Endothelial cell of umbilical vein (primary cell): ENCODE data around the gene OR2H2. TPM values are rescaled to one million over a fixed set of nuclear protein-coding genes. Genes with fewer than 3 reads are reported as not detected.

Source experiments
- BruUV-seq: library from RNA; stranded (reverse); fragments of 400-500 nt; replicated peaks from 2 replicates; lab custom pipeline; 2021; lab: Mats Ljungman, UMichigan
- CTCF ChIA-PET: fragments of 300-600, 350-600 bp; sonication (Branson Sonifier 250); formaldehyde crosslinking; loops from one replicate; lab custom pipeline; 2021; ENCODE audit warnings: antibody characterized with exemption, inconsistent platforms; lab: Charles Lee
- POLR2A ChIA-PET: fragments of 300-600, 350-600 bp; sonication (Branson Sonifier 250); formaldehyde crosslinking; loops from one replicate; lab custom pipeline; 2021; ENCODE audit warnings: antibody characterized with exemption, inconsistent platforms; lab: Charles Lee
- DNase-seq: peaks from one replicate; pipeline ENCODE4 v3.0.0-alpha.2; 2011; ENCODE audit warnings: low read depth, low spot score
- FAIRE-seq: peaks from 2 replicates; lab custom pipeline; 2011; peaks lifted over from hg19 to GRCh38; lab: Jason Lieb, UNC
- H2AFZ ChIP-seq: 2 replicates; pipeline ENCODE4 v1.6.0; 2012; ENCODE audit warnings: low read depth, low read length, control low read depth, inconsistent platforms
- H3K27ac ChIP-seq: 2 replicates; pipeline ENCODE4 v1.5.1; 2011; ENCODE audit warnings: low read depth, mild to moderate bottlenecking, control low read depth, low read length, moderate library complexity; ENCODE audit not compliant: insufficient read depth
- H3K27me3 ChIP-seq, 2 experiments: 2 replicates each; pipeline versions ENCODE4 v1.6.0 to v1.6.1; 2011; ENCODE audit warnings: low read length in 2 of 2, mixed read lengths in 1 of 2; ENCODE audit not compliant: control insufficient read depth in 2 of 2, insufficient read depth in 2 of 2
- H3K36me3 ChIP-seq, 2 experiments: 2 replicates in 1 of 2; 3 replicates in 1 of 2; pipeline ENCODE4 v1.5.1; 2011; ENCODE audit warnings: low read length in 2 of 2, mild to moderate bottlenecking in 1 of 2, moderate library complexity in 1 of 2; ENCODE audit not compliant: control insufficient read depth in 2 of 2, insufficient read depth in 2 of 2; ENCODE audit errors: extremely low read depth in 1 of 2
- H3K4me1 ChIP-seq: 3 replicates; pipeline ENCODE4 v1.5.1; 2011; ENCODE audit warnings: mild to moderate bottlenecking, low read length; ENCODE audit not compliant: control insufficient read depth, insufficient read depth; ENCODE audit errors: extremely low read depth
- H3K4me2 ChIP-seq: 2 replicates; pipeline ENCODE4 v1.6.1; 2011; ENCODE audit warnings: low read length, control low read depth, mixed read lengths; ENCODE audit not compliant: insufficient read depth
- H3K4me3 ChIP-seq, 3 experiments: fragments of 200-600 bp in 1 of 3; sonication (generic), shearing (Covaris generic) in 1 of 3; replicated peaks in 1 of 3; 2 replicates each; pipeline ENCODE4 v1.5.1; 2011 to 2016; ENCODE audit warnings: control low read depth in 3 of 3, low read length in 3 of 3, mild to moderate bottlenecking in 2 of 3, inconsistent platforms in 1 of 3, low read depth in 1 of 3, moderate library complexity in 1 of 3; ENCODE audit not compliant: insufficient read depth in 1 of 3
- H3K79me2 ChIP-seq: 2 replicates; pipeline ENCODE4 v1.6.0; 2012; ENCODE audit warnings: low read length, inconsistent platforms; ENCODE audit not compliant: control insufficient read depth, insufficient read depth
- H3K9ac ChIP-seq: replicated peaks from 2 replicates; pipeline ENCODE3; 2011; ENCODE audit warnings: low read length, control low read depth; ENCODE audit not compliant: insufficient read depth; ENCODE audit errors: extremely low read depth
- H3K9me1 ChIP-seq: replicated peaks from 3 replicates; pipeline ENCODE4 v1.6.0; 2011; ENCODE audit warnings: mild to moderate bottlenecking, low read length; ENCODE audit not compliant: control insufficient read depth, insufficient read depth; ENCODE audit errors: extremely low read depth
- H3K9me3 ChIP-seq: replicated peaks from 2 replicates; pipeline ENCODE4 v1.5.1; 2012; ENCODE audit warnings: low read length, inconsistent platforms; ENCODE audit not compliant: control insufficient read depth, insufficient read depth
- H4K20me1 ChIP-seq: replicated peaks from 2 replicates; pipeline ENCODE3; 2011; ENCODE audit warnings: mild to moderate bottlenecking, low read length; ENCODE audit not compliant: control insufficient read depth, insufficient read depth; ENCODE audit errors: extremely low read depth
- CTCF ChIP-seq, 2 donors: IDR thresholded peaks; 1 replicate in 1 of 2; 2 replicates in 1 of 2; pipeline ENCODE4 v1.5.1; 2011; ENCODE audit warnings: low read length in 2 of 2, mild to moderate bottlenecking in 2 of 2, moderate library complexity in 2 of 2, control low read depth in 1 of 2, inconsistent platforms in 1 of 2, low read depth in 1 of 2; ENCODE audit not compliant: insufficient read depth in 1 of 2; ENCODE audit errors: extremely low read depth in 1 of 2
- EZH2 ChIP-seq: IDR thresholded peaks from 2 replicates; pipeline ENCODE4 v1.6.1; 2012; ENCODE audit warnings: borderline replicate concordance, low read depth, mild to moderate bottlenecking, moderate library complexity, low read length, inconsistent platforms; ENCODE audit not compliant: severe bottlenecking
- FOS ChIP-seq: IDR thresholded peaks from 2 replicates; pipeline ENCODE4 v1.6.1; 2011; ENCODE audit warnings: mild to moderate bottlenecking, low read length, moderate library complexity, borderline replicate concordance; ENCODE audit not compliant: insufficient read depth
- GATA2 ChIP-seq: IDR thresholded peaks from 2 replicates; pipeline ENCODE4 v1.7.0; 2011; ENCODE audit warnings: low read depth, mild to moderate bottlenecking, moderate library complexity, mixed read lengths, low read length; ENCODE audit not compliant: insufficient read length, insufficient read depth
- JUN ChIP-seq: IDR thresholded peaks from 2 replicates; pipeline ENCODE4 v1.6.1; 2011; ENCODE audit warnings: borderline replicate concordance, low read depth; ENCODE audit not compliant: insufficient read length, insufficient read depth
- MAX ChIP-seq: IDR thresholded peaks from 2 replicates; pipeline ENCODE4 v1.6.1; 2011; ENCODE audit not compliant: insufficient read depth, insufficient read length
- MYC ChIP-seq: IDR thresholded peaks from one replicate; pipeline ENCODE4 v1.6.1; 2011; ENCODE audit warnings: mild to moderate bottlenecking, low read depth, low read length
- POLR2A ChIP-seq: IDR thresholded peaks from 2 replicates; pipeline ENCODE4 v1.6.1; 2012; ENCODE audit warnings: low read depth, mild to moderate bottlenecking, control low read depth, low read length
- POLR2AphosphoS5 ChIP-seq: IDR thresholded peaks from 2 replicates; pipeline ENCODE4 v1.6.1; 2012; ENCODE audit warnings: low read depth, mild to moderate bottlenecking, control low read depth, low read length, moderate library complexity; ENCODE audit not compliant: insufficient read depth
- dilution Hi-C: fragments of 300-500 bp; cut with MboI; formaldehyde crosslinking; loops from one replicate; pipeline ENCODE4 v1.15.0; 2019; ENCODE audit warnings: low sequenced_read_pairs; ENCODE audit not compliant: extremely low pct_ligation_motif_present
- intact Hi-C: fragments of 100-400 bp; cut with micrococcal nuclease; formaldehyde crosslinking; loops from one replicate; pipeline ENCODE4 v1.10.0; 2022
- polyA plus RNA-seq, 4 experiments: library from polyadenylated mRNA; depleted of rRNA in 3 of 4; stranded (reverse) in 3 of 4; unstranded in 1 of 4; fragments of >200 nt; gene quantifications; 2 replicates each; pipeline versions ENCODE4 v1.2.1 to v1.2.3, GENCODE V29; 2011 to 2012; ENCODE audit warnings: missing spikeins in 1 of 4
- total RNA-seq: library from RNA; stranded (reverse); gene quantifications from 2 replicates; pipeline ENCODE4 v1.2.3, GENCODE V29; 2021

Gene OR2H2
- total and polyA plus RNA-seq, 2 donors (not counting 3 experiments of a cell fraction or from before 2014, with no cell fraction given), result not detected

GRCh38 chr6:29558439-29559079 lies 26.4 kb upstream of the OR2H2 start:
- no peaks in the 10 kb centered on the region for H3K9me1 ChIP-seq
- dilution Hi-C loops, result no loop called here
- H2AFZ ChIP-seq, result no peak overlapping the region
- CTCF ChIA-PET, result interaction anchor here (1.2 kb wide), 1 partner anchor 44 kb away, joined by 3 read pairs; no protein-coding TSS in a partner anchor
- FAIRE-seq (no peak), DNase-seq (no peak)
- POLR2A ChIA-PET, result no interaction called here
- no peak overlapping the region for H3K4me3 ChIP-seq
- intact Hi-C loops, result no loop called here
- no peak overlapping the region for H3K27ac ChIP-seq
- no peaks in the 10 kb centered on the region for H3K79me2 ChIP-seq
- no peak overlapping the region for H3K9ac ChIP-seq
- H4K20me1 ChIP-seq, result no peaks in the 10 kb centered on the region
- no peaks in the 10 kb centered on the region for H3K9me3 ChIP-seq
- TF ChIP-seq JUN, result no peak
- no peak for TF ChIP-seq POLR2A
- no peak for TF ChIP-seq EZH2
- TF ChIP-seq MAX, result no peak
- TF ChIP-seq FOS, result no peak
- TF ChIP-seq GATA2, result no peak
- TF ChIP-seq MYC, result no peak
- TF ChIP-seq CTCF (IDR thresholded peaks at IDR 0.05; ENCODE audit: extremely low read depth in 1 of 2, insufficient read depth in 1 of 2, low read depth in 1 of 2, low read length in 2 of 2), result no peak
- no peak for TF ChIP-seq POLR2AphosphoS5
- BruUV-seq, result no TSS peak
- H3K27me3 ChIP-seq, result peaks cover 17 to 22% of the 10 kb centered on the region in 2 experiments
- H3K36me3 ChIP-seq, result no peaks in the 10 kb centered on the region
- no peak overlapping the region for H3K4me2 ChIP-seq
- H3K4me1 ChIP-seq, result no peaks in the 10 kb centered on the region
